Cortex of kidney (tissue), 1 donor: ENCODE results near the gene ROR2.

ENCODE experiments used
- DNase-seq: peaks from one replicate; lab custom pipeline; 2025; lab: John Stamatoyannopoulos, UW

The ROR2 gene

DNA sequence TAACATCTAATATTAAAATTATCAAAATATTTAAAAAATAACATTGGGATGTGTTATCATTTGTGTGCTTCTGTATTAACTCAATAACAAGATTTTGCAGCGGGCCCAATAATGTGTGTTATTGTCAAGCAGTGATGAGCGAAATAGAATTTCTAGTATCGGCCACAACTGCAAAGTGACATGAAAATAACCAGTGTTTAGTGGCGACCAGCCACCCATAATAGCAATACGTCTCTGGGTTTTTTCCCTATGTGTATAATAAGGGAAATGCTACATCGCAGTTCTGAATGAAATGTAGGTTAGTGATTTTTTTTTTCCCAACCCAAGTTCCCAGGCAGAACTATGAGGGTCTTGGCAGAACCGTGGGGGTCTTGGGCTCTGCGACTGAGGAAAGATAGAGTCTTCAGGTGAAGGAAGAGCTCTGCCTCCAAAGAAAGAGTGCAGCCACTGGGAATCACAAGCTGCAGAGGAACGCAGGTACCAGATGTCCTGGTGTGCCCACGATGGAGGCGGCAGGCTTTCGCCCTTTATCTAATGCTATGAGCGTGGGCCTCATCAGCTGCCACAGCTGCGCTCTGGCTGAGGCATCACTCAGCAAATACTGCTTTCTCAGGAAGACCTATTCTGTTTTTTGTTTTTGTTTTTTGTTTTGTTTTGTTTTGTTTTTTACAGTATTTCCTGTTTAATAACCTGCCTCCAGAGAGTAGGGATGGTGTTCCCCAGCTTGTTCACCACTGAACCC is 235.0 kb downstream of the ROR2 start:
- DNase-seq = no peak

DNA sequence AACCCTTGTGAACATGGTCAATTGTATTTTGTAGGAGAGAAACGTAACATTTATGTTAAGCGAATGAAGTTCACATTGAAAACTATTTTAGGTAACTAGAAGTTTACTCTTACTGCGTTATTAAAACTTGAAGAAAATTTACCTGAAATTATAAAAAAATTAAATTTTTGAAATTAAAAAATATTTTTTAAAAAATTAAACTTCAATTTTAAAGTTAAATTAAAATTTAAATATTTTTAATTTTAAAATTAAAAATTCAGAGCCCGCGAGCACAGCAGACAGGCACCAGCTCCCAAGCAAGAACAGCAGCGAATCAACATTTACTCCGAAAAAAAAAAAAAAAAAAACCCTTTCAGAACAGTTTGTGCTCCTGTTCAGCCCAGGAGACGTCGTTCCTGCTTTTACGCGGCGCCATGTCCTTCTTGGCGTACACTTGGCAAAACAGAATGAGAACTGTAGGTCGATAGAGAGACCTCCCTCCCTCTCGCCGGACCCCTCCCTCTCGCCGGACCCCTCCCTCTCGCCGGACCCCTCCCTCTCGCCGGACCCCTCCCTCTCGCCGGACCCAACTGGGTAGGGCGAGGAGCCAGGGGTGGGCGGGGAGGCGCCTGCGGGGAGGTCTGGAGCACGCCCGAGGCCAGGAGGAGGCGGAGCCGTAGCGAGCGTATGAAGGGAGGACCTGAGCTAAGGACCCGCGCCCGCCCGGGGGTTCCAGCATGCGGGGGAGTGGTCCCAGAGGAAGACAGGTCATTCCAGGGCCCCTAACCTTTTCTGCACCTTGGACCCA is 235.8 kb downstream of the ROR2 start:
- DNase-seq = no peak

DNA sequence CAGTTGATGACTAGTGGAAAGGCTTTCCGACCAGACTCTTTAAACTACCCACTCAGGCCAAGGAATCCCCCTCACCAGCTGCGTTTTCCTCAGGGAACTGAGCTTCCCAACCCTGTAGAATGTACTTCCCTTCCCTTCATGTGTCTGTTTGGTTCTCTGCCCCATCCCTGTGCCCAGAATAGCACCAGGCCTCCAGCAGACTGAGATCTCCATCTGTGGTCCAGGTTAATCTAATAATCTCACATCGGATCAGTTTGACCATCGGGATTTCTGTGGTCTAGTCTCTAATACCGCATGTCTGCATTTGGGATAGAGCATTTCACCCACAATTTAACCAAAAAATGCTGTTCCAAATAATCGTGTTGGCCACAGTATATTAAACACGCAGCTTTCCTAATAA is 237.2 kb downstream of the ROR2 start:
- no peak for DNase-seq

DNA sequence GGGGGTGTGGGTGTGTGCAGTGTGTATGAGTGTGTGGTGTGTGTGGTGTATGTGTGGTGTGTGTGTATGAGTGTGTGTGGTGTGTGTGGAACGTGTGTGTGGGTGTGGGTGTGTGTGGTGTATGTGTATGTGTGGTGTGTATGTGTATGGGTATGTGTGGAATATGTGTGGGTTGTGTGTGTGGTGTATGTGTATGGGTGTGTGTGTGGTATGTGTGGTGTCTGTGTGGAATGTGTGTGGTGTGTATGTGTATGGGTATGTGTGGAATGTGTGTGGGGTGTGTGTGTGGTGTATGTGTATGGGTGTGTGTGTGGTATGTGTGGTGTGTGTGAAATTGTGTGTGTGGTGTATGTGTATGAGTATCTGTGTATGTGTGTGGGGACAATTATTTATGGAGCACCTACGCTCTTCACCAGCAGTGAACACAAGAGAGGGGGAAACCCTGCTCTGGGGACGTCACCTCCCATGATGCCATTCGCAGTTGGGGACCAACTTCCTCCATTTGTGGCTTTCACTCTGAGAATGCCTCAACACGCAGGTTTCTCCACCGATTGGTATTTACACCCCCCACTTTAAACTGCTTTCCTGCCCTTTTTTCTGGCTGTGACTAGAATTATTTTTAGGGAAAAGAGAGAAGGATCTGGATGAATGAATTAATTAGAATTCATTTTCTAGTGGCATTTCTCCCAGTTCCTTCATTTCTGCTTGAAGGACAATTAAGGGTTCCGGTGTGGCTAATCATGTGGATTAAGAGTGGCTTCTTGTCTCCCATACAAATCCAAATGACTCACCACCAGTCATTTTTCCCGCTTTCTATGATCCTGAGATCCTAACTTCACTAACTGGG is 238.1 kb downstream of the ROR2 start:
- DNase-seq = no peak

DNA sequence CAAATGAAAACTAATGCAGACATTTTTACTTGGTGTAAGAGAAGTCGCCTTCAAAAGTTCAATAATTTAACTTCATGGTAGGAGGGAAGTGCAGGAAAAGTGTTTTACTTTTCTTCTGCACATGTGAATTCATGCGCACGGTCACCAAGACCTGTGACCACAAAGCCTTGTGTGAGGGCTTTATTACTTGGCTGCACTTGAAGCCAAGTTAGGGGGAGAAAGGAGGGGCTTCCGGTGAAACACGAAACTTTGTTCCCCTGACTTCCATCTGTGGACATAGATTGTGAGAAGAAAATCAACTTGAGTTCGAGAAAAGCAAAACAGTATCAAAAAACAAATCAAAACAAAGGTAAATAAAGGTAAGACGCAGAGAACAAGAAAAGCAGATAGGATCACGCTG is 239.9 kb downstream of the ROR2 start:
- no peak for DNase-seq

DNA sequence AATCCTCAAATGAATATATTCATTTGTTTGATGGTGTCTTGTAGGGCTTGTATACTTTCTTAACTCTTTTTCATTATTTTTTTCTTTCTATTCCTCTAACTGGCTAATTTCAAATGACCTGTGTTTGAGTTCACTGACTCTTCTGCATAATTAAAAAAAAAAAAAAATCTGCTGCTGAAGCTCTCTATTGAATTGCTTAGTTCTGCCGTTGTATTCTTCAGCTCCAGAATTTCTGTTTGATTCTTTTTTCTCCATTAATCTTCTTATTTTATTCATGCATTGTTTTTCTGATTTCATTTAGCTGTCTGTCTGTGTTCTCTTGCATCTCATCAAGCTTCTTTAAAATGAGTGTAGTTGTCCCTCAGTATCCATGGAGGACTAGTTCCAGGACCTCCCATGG is 244.6 kb downstream of the ROR2 start:
- no peak for DNase-seq

DNA sequence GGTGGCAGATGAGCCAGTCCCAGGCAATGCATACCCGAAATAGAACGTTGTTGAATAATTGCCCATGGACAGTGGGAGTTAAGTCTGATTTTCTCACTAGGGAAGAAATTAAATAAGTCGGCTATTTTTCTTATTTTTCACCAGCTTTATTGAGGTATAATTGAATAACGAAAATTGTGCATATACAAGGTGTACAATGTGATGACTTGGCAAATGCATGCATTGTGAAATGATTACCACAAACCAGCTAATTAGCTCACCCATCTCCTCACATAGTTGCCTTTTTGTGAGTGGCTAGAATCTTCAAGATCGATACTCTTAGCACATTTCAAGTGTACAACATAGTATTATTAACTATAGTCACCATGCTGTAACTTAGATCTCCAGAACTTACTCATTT is 249.6 kb downstream of the ROR2 start:
- DNase-seq = no peak

DNA sequence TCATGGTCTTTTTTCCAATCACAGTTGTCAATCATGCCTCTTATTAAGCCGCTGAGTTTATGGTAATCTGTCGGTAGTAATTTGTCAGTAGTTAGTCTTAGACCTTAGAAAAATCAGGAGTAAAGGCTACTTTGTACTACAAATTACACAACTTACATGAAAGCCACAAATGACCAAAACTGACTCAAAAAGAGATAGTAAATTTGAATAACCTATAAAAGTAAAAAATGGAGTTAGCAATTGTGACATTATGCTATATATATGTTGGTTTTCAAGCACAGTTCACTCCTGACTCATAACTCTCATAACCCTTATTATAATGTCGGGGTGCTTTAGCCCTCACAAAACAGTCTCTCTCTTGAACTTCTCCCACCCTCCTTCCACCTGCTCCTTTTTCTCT is 251.8 kb downstream of the ROR2 start:
- no peak for DNase-seq

DNA sequence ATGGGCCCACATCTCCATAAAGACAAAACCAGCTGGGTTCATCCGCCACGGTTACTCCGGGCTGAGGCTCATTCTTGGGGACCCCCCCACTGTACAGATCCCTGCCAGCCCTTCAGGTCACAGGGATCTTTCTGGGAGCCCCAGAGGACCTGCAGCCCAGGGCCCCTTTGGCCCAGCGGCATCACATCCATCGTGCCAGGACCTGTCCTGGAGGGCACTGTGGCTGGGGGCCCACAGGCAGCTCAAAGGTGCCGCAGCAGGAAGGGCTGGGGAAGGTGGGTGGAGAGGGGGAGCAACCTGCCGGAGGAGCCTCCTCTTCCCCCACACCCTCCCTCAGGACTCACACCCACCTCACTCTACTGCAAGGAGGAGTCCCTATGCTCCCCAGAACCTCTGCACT is 252.8 kb downstream of the ROR2 start:
- DNase-seq = no peak

DNA sequence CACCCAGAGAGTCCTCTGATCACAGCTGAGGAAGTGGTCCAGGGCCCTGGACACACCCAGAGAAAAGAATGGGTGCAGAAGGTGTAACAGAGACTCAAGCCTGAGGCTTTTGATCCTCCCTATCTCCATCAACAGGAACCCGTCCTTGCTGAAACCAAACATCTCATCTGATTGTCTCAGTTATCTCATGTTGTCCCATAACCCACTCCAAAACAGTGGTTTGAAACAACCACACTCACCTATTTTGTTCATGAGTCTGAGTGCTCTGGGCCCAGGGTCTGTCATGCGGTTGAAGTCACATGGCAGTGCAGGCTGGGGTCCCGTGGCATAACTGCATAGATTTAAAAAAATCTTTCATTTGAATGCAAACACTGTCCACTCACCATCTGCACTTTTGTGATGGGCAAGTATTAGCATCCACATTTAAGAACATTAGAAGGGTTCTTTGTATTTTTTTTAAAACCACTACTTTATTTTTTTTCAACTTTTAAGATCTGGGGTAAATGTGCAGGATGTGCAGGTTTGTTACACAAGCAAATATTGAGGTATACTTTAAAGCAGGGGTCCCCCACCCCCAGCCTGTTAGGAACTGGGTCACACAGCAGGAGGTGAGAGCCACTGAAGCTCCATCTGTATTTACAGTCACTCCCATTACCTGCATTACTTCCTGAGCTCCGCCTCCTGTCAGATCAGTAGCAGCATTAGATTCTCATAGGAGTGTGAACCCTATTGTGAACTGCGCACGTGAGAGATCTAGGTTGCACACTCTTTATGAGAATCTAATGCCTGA is 255.8 kb downstream of the ROR2 start:
- no peak for DNase-seq

DNA sequence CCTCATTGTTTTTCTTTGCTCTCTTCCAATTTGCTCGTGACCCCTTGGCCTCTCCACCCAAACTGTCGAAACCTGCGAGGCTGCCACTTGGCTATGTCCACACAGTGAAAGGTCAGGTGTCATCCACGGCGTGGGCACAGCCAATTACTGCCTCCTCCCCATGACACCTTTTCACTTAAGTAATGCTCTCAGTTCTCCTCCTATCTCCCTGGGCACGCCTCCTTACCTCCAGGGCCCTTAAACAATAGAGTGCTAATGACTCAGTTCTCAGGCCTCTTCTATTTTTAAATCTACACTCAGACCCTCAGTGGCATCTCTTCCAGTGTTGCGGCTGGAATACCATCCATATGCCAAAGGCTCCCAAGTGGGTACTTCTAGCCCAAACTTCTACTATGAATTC is 256.8 kb downstream of the ROR2 start:
- DNase-seq = no peak

DNA sequence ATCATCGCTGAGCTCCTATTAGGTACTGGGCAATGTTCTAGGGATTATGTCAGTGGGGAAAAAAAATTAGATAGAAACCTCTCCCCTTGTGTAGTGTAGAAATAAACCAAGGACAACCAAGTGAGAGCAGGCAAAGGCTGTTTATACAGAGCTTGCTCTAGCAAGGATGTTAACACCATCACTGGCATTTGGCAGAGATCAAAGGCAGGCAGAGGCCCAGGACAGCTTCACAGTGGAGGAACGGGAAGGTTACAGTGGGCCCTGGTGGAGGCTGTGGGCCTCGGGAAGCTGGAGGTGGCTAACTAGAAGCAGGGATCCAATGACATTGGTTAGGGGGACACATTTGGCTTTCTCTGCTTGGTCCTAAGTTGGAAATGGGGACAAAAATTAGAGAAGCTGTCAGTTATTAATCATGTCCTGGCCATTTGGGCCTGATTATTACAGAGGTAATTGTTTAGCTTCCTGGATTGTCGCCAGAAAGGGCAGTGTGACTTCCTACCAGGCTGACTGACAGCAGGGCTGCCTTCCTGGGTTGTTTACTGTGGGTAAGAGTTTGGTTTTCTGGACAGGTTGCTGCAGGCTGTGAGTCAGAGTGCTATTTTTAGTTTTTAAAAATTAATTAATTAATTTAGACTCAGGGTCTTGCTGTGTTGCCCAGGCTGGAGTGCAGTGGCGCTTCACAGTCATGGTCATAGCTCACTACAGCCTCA is 259.3 kb downstream of the ROR2 start:
- DNase-seq = no peak

DNA sequence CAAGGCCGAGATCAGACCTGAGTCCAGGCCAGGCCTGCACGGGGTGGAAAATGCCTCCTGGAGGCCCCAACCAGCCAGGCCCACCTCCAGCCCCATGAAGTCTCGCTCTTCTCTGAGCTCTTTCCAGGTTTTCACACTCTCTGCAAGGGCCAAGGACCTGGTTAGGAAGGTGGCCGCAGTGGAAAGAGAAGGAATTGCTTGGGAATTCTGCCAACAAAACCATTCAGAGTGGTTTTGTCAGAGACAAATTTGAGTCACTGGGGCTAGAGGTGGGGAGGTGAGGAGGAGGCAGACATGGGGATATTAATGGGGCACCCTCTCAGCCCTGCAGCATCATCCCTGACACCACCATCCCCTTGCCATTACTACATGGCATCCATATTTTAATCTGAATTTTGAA is 261.0 kb downstream of the ROR2 start:
- no peak for DNase-seq

DNA sequence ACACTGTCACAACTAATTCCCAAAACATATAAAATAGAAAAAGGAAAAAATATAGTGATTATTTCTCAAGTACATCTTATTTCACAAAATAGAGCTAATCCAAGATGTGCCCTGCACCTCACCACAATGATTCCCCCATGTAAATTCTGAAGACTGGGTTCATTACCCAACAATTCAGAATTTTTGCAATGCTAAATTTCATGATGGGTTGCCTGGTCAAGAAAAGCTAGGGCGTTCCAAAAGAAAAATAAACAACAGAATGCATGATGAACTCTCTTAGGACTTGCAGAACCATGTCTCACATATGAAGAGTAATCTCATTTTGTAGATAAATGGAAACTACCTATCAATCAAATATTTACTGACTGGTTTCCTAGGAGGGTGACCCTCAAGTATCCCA is 266.8 kb downstream of the ROR2 start:
- no peak for DNase-seq

DNA sequence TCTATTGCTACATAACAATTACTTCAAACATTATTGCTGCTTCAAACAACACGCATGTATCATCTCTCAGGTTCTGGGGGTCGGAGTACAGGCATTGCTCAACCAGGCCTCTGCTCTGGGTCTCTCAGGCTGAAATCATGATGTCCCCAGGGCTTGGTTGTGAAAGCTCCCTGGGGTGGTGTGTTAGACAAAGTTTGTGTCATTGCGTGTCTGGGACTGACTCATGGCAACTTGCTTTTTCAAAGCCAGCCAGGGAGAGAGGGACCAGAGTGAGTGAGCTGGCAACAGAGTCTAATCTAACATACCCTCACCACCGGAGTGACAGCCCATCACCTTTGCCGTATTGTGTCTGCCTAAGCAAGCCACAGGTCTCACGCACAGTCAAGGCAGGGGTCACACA is 267.2 kb downstream of the ROR2 start:
- DNase-seq = no peak

DNA sequence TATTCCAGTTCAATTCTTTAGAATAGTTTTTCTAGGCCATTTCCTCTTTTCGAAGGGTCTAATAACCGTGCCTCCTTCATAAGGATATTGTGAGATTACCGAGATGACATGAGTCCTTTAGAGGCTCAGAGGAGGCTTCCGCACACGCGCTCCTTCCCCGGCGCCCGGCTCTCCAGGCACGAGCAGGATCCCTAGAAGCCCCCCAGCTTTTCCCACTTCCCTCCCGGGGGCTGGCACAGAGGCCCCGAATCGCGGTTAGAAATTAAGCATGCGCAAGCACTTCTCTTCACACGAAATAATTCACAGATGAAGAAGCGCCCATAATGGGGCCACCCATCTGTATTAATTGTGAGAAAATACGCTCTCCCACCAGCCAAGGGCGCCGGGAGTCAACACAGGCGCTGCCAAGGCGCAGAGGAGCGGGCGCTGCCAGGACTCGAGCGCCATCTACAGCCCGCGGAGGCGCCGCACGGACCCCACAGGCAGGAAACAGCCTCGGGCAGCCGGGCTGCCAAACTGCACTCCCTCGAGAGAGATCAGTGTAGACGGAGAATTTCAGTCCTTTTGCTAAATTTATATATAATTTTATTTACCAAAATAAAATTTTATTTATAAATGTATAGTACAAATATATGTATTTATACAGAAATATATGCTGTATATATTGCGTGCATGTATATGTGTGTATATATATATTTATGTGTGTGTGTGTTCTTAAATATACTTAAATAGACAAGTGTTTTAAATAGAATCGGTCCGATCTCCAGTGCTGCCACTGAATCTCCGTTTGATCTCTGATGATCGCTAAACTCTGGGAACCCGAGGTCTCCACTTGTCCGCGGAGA is 268.3 kb downstream of the ROR2 start:
- DNase-seq = no peak

DNA sequence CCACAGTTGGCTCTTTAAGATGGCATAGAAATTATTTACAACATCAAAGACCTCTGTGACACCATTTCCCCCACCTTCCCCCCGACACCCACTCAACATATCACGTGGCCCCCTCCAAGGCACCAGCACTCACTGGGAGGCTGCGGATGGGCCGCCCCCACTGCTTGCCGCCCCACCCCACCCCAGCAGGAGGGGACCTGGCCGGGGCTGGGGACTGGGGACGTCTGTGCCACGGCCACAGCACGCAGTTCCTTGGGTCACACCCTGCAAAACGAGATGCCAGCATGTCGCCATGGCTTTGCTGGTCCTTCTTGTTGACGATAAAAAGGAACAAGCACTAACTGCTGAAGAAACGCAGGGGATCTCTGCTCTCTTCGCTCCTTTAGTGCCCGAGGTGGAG is 269.0 kb downstream of the ROR2 start:
- no peak for DNase-seq

DNA sequence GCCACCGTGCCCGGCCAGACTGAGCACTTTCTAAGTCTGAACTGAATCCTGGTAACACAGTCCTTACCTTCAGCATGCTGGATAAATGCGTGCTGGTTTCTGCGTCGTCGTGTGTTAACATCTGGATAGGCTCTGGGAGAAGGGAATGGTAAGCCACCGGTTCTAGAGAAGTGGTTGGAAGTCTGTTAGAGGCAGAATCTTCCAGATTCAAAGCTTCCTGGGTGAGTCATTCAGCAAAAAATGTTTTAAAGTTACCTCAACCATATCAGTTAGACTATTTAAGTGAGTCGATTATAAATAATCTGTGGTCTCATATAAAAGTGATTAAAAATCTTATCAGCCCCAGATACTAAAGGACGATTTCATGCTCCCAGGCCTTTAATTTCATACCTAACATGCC is 269.9 kb downstream of the ROR2 start:
- DNase-seq = no peak

DNA sequence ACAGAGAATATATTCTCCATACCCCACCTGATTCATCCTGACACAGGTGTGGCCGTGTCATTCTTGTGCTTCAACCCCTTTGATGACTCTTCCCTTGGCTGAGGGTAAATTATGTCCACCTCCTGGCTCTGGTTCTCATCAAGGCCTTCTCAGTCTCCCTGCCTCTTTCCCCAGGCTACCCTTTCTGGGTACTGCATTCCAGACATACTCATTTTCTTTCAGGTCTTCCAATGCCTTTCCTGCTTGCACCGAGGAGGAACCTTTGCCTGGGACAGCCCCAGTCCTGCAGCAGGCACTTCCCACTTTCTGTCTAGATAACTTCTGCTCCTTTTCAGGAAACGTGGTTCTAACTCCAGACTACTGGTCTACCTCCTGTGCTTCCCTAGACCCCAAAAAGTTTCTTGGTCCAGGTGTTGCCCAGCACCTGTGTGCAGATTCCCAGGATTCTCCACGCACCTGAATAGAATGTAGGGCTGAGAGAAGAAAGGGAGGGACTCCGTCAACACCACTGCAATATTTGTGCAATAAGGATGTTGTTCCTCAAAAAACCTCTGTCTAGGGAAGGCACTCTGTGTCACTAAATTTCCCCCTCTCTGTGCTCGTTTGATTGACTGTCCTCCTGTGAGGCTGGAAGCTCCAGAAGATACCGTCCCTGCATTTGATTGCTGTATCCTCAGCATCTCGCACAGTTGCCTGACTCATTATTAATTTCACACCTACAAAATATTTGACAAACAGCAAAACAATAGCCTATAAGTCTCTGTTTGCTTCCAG is 271.0 kb downstream of the ROR2 start:
- no peak for DNase-seq
